ENCODE results near the gene AGBL5.
A peak's percentile ranks its signal among the peaks of the same experiment; 100 is the strongest.

AGBL5 gene

DNA sequence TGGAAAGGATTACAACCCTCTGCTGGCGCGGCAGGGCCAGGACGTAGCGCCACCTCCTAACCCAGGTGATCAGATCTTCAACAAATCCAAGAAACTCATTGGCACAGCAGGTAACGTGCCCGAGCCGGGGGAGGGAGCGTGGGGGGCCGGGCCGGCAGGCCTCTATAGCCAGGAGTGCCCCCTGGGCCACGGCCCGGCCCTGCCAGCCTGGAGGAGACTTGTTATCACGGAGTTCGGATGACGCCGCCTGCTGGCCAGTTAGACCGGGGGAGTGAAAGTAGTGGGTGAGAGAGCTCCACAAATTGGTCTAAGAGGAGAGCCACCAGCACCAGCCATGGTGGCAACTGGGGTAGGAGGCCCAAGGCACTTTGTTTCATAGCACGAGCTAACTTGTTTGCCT is 27.3 kb upstream of the AGBL5 start:
- no peak for DNase-seq

DNA sequence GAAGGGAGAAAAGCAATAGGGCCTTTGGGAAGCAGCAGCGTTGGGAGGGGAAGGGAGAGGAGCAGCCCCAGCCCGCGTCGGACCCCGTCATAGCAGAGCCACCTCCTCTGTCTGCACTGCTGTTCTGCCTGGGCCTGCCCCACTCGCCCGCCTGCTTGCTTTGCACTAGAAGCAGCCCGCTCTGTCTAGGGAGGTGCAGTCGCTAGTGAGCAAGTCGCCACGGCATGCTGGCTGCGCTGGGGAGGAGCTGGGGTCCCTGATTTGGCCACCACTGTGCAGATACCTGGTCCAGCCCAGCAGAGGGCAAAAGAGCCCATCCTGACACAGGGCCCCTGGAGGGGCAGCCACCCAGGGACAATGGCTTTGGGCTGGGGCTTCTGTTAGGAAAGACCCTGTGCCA is 26.7 kb upstream of the AGBL5 start:
- no peak for DNase-seq

DNA sequence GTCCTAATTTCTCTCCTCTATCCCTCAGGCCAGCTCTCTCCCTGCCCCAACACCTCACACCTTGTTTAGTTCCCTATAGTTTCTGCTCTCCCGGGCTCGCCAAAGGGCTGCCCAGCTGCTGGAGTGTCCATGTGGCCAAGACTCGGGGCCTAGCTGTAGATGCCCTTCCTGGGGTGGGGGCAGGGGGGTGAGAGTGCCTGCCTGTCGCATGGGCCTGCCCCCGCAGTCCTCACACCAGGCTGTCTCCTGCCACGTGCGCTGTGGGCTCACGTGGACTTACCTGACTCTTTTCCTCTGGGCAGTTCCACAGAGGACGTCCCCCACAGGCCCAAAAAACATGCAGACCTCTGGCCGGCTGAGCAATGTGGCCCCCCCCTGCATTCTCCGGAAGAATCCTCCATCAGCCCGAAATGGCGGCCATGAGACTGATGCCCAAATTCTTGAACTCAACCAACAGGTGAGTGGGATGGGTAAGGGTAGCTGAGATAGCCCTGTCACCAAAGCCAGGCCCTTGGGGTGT is 26.1 kb upstream of the AGBL5 start:
- DNase-seq = no peak

DNA sequence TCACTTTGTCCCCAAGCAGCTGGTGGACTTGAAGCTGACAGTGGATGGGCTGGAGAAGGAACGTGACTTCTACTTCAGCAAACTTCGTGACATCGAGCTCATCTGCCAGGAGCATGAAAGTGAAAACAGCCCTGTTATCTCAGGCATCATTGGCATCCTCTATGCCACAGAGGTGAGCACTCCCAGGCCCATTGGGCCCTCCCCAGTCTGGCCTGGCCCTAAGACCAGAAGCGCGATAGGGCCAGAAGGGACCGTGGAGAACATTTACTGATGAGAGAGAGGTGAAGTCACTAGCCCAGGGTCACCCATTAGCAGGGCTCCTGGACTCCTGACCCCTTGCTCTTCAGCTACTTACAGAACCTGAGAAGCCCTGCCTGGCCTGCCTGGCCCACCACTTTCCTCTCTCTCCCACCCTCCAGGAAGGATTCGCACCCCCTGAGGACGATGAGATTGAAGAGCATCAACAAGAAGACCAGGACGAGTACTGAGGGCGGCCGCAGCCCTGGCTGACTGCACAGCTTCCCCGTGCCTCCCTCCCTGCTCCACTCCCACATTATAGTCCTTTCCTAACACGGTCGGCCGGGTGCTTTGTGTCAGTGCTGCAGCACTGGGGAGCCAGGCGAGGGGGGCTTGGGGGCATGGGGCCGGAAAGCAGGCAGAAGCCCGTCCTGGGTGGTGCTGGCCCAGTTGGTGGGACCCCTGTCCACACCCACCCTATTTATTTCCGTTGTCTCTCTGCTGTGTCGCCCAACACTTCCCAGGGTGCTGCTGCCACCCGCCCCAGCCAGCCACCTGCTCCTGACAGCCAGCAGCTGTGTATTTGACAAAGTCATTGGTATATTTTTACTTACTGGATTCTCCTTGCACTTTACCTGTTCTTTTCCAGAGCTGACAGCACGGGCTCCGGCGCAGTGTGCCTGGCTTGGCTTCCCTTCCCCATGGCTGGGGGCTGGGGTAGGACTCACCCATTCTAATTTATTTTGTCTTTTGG is 25.3 kb upstream of the AGBL5 start:
- no peak for DNase-seq

DNA sequence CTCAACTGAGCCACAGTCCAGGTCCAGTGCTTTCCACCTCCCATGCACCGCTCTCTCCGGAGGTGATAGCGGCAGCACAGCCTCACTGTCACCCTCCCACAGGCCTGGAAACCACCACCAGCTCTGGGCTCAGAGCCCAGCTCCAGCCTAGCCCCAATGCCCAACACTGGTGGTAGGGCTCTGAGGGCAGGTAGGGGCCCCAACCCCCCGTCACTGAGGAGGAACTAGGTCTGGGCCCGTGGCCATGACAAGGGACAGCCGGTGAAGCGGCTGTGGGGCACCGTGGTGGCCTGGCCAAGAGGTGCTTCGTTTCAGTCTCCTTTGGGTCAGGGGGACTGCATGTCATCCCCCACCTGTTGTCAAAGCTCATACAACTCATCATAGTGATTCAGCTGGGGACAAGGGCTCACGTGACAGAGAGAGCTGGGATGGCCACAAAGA is 24.2 kb upstream of the AGBL5 start:
- DNase-seq = no peak

DNA sequence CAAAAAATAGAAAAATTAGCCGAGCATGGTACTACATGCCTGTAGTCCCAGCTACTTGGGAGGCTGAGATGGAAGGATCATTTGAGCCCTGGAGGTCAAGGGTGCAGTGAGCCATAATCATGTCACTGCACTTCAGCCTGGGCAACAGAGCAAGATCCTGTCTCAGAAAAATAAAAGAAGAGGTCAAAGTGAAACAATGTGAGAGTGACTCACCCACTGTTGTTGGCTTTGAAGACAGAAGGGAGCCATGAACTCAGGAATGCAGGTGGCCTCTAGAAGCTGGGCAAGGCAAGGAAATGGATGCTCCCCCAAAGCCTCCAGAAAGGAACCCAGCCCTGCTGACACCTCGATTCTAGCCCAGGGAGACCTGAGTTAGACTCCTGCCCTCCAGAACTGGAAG is 22.4 kb upstream of the AGBL5 start:
- DNase-seq = no peak

DNA sequence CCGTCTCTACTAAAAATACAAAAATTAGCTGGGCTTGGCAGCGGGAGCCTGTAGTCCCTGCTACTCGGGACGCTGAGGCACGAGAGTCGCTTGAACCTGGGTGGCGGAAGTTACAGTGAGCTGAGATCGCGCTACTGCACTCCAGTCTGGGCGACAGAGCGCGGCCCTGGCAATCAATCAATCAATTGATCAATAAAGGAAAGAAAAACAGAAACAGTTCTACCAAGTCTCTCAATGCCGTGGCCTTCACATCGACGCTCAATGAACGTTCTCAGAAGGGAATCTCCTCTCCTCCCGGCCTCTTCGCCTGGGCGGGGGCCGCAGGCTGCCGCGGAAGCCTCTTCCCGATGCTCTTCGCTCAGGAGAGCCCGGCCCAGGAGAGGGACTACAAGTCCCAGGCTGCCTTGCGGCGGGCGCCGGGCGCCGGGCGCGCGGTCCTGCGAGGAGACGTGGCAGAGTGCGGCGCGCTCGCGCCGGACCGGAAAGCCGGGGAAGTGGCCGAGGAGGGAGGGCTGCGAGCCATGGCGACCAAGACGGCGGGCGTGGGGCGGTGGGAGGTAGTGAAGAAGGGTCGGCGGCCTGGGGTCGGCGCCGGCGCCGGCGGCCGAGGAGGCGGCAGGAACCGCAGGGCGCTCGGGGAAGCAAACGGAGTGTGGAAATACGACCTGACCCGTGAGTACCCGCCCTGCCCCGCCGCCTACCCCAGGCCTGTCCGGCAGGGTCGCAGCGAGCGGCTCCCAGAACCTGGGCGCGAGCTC is 18.8 kb upstream of the AGBL5 start, which contains the start of gene TMEM214:
Gene TMEM214, plus strand, starts transcription at position 471 of the 758 bp plus-strand sequence. Its CDS starts 51 bp downstream, at position 522.
- peak; percentile 58 to 75 for DNase-seq

DNA sequence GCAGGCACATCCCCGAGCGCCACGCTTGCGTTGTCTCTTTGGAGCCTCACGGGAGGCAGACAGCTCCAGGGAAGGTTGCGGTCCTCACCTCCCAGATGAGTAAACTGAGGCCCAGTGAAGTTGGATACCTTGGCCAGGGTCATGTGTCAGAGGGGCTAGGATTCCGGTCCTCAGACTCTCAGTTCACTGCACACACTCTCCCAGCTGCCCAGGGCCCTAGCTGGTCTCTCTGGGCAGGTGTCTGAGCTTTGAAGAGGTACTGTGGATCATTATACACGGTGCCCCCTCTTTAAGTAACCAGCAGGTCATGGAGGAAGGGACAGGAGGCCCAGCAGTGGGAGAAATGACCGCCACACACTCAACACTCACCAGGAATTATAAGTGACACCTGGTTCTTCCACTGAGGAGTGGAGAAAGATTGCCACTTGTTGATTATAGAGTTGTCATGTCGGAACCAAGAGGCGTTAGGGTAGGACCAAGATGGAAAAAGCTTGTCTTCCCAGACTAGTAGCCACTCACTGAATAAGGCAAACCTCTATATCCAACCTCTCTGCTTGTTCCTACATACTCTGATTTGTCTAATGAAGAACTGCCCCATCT is 18.1 kb upstream of the AGBL5 start:
- DNase-seq = no peak

DNA sequence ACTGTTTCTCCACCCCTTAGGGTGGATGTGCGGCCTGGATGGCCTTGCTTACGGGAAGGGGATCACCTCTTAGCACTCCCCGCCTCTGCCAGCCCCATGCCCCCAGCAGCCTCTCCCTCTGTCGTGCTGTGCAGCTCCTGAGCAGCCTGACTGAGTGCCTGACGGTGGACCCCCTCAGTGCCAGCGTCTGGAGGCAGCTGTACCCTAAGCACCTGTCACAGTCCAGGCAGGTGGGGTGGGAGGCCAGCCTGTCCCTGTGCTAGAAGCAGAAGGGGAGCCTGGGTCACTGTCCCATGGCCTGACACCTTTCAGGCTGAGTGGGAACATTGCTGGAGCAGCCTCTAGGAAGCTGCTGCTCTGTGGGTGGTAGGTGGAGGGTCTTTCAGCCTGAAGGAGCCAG is 13.5 kb upstream of the AGBL5 start:
- DNase-seq = no peak

DNA sequence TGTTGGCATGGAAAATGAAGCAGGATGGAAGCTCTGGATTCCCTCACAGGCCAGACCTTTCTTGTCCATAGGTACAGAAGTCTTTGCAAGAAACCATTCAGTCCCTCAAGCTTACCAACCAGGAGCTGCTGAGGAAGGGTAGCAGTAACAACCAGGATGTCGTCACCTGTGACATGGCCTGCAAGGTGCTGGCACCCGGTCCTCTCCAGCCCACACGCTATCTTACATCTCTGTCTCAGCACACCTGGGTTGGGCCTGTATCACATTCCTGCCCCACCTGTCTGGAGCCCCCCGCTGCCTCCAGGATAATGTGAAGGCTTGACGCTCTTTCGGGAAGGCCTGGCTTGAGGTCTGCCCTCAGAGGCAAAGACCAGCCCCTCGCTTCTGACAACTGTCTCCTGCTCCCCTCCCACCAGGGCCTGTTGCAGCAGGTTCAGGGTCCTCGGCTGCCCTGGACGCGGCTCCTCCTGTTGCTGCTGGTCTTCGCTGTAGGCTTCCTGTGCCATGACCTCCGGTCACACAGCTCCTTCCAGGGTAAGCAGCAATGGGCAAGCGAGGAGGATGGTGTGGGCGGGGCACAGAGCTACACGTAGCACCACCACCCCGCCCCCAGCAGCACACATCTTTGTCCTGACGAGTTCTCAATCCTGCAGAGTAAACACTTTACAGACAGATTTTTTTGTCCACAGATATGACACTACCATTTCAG is 12.7 kb upstream of the AGBL5 start:
- no peak for DNase-seq

DNA sequence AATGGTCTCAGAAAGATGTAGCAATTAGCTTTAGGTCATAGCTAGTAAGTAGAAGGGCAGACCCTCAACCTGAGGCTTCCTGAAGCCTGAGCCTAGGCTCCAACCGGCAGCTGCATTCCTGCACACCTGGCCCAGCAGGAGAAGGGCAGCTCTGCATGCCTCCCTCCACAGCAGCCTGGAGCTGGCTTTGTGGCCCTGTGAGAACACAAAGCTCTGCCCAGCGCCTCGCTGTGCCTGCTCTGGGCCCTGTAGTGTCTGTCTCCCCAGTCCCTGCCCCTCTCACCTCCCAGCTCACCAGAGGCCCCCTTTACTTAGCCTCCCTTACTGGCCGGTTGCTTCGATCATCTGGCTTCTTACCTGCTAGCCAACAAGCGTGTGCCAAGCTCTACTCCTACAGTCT is 12.0 kb upstream of the AGBL5 start:
- no peak for DNase-seq

DNA sequence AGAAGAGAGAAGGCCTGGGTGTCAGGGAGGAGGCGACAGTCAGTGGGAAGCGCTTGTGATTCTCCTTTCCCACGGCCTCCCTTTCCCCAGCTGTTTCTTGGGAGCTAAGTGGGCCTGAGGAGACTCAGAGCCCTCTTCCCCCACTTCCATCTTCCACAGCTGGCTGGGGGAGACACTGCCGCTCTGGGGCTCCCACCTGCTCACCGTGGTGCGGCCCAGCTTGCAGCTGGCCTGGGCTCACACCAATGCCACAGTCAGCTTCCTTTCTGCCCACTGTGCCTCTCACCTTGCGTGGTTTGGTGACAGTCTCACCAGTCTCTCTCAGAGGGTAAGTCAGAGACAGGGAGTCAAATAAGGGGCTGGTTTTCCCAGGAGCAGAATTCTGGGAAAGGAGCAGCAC is 11.6 kb upstream of the AGBL5 start:
- no peak for DNase-seq

DNA sequence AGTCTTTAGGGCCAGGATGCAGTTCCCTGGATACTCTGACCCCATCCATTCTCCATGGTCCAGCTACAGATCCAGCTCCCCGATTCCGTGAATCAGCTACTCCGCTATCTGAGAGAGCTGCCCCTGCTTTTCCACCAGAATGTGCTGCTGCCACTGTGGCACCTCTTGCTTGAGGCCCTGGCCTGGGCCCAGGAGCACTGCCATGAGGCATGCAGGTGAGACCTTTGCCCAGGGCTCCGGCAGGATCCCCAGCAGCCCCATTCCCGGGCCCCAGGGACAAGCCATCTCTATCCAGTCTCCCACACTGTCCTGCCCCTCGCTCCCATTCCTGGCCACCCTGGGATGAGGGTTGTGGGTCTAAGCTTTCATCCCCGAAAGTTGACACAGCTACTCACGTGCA is 11.2 kb upstream of the AGBL5 start:
- DNase-seq = no peak

DNA sequence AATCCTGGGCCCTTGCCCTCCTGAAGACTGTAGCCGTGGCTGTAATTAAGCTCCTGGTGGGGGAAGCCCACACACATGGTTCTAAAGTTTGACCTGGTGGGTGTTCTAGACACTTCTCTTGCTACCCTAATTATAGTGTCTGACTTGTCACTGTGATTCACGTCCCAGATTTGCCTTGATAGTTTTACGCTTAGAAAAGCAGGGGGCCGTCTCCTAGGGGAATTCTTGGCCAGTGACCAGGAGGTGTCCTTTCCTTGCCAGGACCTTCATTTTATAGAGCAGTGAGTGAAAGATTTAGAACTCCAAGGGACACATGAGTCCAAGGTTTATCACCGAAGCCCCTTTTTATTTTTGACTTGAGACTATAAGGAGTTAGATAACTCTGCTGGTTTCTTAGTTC is 9.7 kb upstream of the AGBL5 start:
- no peak for DNase-seq

DNA sequence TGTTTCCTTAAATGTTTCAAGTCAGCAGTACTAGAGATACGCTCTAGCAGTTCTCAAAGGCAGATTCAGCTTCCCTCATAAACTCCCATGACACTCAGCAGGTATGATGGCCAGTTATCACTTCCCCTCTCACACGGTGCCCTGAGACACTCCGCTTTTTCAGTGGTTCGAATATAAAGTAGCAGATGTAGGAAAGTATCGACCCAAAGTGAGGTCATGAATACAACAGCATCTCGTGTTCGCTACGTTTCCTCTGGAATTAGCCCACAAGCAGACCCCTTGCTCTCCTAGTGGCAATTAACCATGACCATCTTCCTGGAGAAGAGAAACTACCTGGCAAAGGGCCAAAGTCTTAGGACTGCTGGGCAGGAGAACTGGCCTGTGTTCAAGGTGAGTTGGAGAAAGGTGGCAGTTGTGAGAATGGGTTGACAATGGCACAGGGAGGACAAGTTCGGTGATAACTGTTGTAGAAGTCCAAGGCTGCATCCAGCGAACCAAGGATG is 9.3 kb upstream of the AGBL5 start:
- no peak for DNase-seq

DNA sequence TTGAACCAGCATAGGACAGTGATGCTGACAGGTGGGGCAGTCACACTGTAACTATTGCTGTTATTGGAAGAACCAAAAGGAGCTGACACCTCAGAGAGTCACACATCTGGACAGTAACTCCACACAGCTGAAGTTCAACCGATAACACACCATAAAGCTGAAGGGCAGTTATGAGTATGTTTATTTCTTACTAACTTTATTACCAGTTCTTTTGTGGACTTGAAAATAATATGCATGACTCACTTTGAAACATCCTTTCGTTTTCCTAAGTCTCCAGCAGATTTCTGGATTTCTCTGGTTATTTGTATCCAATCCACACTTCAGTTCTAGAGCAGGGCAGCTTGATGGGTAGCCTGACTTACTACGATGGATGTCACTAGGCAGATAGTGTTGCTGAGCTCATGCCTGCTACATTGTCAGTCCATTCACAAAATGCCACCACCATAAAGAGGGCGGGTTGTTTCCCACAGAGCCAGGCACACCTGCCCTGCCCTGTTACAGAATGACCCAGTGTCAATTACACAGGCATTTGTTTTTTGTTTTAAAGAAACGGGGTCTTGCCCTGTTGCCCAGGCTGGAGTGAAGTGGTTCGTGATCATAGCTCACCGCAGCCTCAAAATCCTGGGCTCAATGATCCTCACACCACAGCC is 8.4 kb upstream of the AGBL5 start:
- DNase-seq = no peak

DNA sequence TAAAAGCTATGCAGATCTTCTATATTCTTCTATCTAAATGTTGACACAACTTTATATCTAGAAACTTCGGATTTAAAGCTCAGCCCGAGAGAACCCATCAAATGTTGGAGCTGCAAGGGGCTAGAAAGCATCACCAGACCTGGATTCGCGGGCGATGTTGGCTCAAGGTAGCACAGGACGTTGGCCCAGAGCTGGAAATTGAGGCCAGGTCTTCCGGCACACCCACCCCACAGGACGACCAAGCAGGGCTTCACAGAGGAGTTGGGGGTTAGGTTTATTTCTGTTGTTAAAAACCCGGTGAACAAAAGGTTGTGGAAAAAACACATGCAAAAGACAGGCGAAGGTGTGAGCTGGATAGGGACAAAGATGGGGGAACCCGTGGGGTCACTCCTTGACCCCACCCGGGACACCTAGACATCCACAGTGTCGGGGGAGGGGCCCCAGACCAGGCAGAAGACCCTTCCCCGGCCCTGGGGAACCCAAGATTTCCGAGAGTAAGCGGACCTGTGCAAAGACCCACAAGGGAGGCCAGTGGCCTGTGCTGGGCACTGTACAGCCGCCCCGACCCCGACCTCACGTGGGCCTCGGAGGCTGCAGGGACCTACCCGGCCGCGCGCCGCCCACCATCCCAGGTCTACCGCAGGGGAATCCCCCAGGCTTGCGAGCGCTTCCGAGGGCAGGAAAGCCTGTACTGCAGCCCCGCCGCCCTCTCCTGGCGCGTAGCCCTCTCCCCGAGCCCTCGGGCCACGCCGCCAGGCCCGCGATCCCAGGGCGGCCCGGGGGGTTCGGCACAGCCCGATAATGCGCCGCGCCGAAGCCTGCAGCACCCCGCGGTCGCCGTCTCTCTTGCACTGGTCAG is 1.8 kb upstream of the AGBL5 start:
- DNase-seq = no peak

DNA sequence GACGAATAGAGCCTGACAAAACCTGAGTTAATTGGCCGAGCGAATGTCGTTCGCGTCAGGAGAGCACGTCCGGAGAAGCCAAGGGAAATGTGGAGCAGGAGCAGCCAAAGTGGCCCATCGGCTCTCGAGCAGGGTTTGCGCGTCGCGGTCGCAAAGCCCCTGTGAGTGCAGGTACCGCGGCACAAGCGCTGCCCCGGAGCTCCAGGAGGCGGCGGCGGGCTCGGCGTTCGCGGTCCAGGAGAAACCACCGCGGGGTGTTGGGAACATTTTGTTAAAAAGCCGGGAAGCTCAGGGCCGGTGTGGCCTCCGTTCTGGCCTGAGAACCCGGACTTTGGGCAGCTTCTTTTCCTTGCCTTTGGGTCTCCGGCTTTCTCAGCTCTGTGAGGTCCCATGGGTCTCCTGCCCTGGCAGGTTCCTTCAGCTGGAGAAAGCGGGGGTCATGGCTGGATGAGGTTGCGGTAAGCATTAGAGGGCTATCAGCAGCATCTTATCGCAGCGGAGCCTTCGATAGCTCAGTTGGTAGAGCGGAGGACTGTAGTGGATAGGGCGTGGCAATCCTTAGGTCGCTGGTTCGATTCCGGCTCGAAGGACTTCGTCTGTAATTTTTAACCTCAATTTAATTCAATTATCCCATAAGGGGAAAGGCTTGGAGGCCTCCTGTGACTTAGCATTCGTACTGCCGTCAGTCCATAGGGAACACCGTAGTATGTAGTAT is 1.0 kb upstream of the AGBL5 start:
- peak; percentile 86 to 90 for DNase-seq

DNA sequence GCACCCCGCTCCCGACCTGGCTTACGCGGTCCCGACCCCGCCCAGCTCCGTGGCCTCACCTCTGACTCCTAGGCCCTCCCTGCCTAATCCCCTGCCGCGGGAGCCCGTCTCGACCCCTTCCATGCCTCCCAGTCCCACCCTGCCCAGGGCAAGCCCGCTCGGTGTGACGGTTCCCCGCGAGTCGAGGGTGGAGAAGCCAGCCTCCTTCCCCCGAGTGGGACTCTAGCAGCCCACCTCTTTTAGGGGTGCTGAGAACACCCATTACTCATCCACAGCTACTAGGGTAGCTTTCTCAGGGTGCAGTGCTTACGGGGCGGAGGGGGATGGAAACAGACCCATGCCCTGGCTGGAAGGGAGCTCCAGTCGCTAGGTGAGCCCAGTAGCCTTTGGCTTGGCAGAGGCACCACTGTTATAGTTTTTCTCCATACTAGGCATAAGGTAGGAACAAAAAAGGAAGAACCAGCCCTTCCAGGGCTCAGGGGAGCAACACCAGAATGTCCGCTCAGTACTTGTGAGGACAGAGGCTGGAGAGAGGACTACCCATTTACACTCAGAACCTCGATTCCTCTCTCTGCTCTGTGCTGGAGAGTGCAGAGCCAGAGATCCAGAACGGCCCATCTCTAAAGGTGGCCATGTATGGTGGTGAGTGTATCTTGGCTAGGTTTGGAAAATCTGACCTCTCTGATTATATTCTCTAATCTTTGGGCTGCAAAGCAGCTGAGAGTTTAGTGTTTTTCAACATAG is 606 bp downstream of the AGBL5 start:
- no peak for DNase-seq
